Activated T-helper 1 cell treated with Interleukin-2 at 50 U/mL for 16 hours (primary cell): ENCODE measurements around the gene LONRF3.
"Not testable (repeated sequence)": the region's sequence is repeated elsewhere in the genome, so short reads cannot be mapped to it uniquely, and the experiment has no call there.

Experiments used
- DNase-seq: peaks from one replicate; pipeline ENCODE4 v3.0.0-alpha.2; 2020; ENCODE audit warnings: low read depth

The LONRF3 gene

DNA sequence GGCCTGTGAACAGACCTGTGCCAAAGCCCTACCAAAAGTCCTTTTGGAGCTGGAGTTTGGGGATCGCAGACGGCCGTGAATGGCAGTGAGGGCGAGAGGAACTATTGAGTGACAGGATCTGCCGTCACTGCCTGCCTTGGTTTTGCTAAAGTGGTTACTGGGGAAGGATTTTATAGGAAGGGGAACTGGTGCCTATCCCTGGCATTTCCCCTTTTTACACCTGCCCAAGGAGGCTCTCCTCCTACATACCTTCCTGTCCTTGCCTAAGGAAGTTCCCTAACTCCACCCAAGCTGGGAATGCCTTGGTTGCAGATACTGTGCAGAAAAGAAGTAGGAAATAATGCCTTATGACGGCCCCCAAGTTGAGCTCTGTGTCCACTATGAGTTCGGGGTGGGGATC, 14.5 kb downstream of the LONRF3 start:
- no peak for DNase-seq

DNA sequence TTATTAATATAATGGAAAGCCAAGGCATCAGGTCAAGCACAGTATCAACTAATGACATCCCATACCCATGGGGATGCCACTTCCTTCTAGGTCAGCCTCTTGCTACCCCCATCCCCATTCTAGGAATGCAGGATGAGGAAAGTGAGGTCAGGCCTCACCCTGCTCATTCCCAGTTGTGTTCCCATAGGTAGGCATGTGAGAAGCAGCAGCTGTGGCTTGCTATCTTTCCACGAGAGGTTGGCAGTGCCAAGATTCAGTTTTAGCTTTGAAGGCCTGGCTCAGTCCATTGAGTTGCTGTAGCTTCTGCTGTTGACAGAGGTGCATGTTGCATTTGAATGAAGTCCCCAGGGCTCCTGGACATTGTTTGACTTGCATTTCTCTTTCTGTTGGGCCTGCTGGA, 15.5 kb downstream of the LONRF3 start:
- DNase-seq: no peak

DNA sequence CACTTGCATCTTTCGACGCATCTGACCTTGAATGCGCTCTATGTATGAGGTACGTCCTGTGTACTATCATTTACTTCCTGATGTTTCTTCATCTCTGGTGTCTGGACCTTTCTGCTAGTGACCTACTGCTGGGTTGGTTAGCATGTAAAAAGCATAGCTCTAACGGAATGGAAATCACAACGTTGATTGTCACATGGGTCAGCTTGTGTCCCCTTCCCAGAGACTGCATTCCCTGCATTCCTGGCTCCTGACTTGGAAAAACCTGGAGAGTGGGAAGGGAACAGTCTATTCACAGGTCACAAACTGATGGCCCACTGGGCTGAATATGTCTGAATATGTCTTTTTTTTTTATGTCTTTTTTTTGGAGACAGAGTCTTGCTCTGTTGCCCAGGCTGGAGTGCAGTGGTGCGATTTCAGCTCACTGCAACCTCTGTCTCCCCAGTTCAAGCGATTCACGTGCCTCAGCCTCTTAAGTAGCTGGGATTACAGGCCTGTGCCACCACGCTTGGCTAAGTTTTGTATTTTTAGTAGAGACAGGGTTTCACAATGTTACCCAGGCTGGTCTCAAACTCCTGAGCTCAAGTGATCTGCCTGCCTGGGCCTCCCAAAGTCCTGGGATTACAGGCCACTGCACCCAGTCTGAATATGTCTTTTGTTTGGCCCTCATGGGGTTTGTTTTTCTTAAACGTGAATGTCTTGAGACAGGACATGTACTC, 16.3 kb downstream of the LONRF3 start:
- no peak for DNase-seq

DNA sequence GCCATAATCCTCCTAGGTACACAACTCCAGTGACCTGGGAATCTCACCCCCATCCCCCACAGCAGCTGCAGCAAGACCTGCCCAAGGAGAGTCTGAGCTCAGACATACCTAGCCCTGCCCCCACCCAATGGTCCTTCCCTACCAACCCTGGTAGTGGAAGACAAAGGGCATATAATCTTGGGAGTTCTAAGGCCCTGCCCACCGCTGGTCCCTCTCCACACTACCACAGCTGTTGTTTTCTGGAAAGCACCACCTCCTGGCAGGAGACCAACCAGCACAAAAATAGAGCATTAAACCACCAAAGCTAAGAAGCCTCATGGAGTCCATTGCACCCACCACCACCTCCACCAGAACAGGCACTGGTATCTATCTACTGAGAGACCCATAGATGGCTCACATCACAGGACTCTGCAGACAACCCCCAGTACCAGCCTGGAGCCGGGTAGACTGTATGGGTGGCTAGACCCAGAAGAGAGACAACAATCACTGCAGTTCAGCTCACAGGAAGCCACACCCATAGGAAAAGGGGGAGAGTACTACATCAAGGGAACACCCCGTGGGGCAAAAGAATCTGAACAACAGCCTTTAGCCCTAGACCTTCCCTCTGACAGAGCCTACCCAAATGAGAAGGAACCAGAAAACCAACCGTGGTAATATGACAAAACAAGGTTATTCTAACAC, 18.2 kb downstream of the LONRF3 start:
- DNase-seq: not testable (repeated sequence)

DNA sequence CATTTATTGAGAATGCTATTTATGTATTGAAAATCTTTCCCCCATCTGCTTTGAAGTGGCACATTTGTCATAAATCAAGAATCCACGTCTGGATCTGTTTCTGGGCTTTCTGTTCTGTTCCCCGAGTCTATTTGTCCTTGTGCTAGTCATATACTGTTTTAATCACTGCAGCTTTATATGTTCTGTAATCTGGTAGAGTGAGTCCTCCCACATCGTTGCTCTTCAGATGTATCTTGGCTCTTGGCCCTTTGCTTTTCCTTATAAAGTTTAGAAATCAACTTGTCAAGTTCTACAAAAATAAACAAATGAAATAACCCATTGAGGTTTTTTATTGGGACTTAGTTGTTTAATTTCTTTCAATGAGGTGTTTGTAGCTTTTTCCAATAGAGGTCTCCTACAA, 29.0 kb downstream of the LONRF3 start:
- no peak for DNase-seq

DNA sequence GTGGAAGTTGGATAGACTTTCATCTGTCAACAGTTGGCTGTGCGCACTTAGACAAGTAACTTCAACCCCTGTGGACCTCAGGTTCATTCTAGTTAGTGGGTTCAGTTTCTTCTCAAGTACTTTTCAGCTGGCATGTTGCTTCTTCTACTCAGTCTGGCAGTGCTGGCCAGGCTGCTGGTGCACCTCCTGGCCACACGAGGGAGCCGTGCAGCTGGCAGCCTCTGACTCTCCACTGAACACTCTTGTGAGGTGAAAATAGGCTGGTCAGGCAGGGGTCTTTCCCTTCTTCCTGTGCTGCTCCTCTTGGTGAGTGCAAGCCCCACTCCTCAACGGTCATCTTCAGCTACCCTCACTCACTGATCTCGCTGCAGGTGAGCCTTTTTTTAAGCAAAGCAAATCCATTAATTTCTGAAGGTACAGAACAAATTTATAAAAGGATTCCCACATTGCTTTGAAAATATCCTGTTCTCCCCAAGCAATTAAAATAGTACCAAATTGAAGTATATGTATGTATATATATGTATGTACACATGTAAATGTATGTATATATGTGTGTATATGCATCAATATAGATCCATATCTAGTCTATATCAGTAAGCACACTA, 30.6 kb downstream of the LONRF3 start:
- DNase-seq: peak; percentile 28

DNA sequence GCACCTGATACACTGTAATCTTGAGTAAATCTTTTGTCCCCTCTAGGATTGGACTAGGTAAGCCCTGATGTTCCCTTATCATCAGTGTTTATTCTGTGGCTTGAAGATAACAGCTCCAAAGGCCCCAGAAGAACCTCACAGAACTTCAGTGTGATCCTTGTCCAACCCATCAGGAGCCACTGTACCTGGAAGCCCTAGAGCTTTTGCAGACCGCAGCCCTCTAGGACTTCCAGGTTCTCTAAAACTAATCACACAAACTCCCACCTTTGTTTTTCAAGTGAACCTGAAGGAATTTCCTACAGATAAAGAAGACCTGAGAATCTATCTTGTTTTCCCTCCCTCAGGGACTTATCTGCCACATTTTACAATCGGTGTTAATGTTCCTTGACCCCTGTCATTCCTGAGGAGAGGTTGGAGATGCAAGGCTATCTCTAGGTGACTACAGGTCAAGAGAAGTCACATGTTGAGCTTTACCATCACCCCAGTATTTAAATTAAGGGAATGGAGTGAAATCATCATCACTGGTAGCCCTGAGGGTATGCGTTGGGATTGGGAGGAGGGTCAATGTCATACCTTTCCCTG, 32.9 kb downstream of the LONRF3 start:
- DNase-seq: no peak

DNA sequence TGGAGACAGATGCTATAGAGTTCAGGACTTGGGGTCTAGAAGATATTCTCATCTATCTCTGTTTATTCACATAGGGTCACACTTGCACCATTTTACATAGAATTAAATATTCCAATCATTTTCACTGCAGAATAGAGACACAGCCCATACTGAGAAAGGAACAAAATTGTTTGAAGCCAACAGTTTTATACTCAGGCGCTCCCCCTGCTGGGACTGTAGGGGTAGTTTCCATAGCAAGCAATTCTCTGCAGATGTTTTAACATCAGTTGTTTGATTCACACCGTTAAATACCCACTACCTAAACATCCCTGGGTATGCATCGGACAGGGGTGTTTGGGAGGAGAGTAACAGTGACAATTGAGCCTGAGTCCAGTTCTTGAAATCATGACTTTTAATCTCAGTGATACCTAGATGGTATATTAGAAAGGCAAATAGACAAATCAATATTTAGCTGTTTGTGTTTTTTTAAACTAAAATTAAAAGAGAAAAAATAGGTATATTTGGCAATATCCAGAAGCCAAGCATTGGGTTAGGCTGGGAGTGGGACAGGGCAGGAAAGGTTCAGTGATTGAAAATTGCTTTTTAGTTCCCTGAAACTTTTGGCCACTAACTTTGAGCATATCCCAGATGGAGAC, 33.8 kb downstream of the LONRF3 start:
- DNase-seq: no peak

DNA sequence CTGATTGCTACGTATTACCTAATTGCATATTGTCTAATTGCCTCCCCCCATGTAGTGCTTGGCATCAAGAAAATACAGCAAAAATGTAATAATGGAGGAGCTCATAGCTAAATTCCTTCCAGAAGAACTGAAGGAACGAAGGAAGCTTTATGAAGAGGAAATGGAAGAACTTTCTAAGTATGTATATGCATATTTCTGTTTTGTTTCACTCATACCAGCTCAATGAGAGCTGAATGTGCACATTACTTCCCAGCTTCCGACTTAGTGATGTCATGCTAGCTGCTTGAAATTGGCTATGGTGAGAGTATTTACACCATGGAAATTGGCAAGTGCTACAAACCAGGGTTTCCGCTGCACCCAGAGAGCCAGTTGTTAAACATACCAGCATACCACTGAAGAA, 34.7 kb downstream of the LONRF3 start:
- DNase-seq: no peak

DNA sequence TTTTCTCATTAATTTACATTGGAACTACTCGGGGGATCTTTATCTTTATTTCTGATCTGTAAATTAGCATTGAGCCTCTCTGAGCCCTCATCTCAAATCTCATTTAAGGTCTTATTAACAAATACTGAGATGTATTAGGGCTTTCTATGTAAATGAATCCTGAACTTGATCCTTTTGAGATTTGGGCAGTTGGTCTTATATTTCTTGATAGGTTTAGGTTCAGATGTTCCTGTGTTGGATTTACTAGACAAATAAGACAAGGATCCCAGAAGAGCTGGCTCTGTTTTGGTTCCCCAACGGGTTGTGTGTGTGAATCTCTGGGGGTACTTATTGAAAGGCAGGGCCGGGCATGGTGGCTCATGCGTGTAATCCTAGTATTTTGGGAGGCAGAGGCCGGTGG, 36.1 kb downstream of the LONRF3 start:
- no peak for DNase-seq

DNA sequence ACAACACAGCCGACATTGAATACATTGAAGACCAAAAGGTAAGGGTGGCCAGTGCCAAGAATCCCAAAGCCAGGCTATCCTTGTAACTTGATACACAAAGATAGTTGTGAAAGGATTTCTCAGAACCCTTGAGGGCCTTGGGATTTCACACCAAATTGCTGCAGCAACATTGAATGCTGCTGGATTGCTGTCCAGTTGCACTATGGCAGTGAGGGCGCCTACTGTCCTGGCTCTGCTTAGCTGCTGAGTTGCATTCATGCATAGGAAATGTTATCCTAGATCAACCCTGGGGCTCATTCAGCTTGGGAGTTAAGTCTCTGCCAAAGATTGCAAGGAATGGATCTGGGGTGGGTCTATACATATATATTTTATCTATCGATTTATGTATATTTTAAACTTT, 38.7 kb downstream of the LONRF3 start:
- no peak for DNase-seq

DNA sequence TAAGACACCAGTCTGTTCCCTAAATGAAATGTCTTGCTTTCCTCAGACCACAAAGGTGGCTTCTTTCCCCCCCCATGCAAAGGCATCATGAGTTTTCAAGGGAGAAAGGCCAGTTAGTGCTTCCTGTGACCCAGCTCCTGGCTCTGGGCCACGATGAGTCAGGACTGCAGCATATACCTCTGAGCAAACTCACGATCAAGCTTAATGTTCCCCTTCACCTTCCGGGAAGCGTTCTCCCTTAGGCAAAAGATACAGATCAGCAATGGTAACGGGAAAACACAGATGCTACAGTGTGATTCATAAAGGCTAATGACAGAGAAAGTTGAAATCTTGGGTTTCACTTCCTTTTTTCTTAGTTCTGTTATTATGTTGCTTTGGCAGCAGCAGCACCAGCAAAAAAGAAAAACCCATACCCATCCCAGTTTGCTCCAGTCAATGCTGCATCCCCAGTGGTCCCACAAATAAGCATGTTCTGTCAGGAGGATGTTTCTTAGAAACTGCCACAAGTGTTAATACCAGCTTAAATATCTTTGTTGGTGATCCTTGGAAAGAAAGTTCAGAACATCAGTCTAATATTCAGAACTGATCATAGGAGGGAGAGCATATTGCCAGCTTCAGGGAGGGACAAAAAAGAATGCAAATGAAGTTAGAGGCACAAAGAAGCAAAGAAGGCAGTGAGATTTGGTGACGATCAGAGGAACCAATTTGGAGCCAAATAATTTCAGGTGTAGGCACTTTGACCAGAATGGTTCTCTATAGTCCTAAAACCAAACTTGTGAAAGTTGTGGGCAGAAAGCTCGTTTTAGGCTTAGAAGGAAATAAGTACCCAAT, 41.2 kb downstream of the LONRF3 start:
- DNase-seq: no peak

DNA sequence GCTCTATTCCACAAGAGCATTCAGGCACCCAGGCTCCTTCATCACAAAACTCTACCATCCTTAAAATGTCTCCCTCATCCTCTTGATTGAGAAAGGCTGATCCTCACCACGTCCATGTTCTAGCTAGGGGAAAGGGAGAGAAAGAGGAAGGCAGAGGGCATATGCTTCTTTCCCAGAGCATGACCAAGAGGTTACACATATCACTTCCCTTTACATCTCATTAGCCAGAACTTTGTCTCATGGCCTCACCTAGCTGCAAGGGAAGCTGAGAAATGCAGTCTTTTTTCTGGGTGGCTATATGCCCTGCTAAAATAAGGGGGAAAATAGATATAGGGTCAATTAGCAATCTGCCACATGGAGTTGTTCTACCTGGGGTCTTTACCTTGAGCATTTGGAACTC, 42.7 kb downstream of the LONRF3 start:
- DNase-seq: no peak

DNA sequence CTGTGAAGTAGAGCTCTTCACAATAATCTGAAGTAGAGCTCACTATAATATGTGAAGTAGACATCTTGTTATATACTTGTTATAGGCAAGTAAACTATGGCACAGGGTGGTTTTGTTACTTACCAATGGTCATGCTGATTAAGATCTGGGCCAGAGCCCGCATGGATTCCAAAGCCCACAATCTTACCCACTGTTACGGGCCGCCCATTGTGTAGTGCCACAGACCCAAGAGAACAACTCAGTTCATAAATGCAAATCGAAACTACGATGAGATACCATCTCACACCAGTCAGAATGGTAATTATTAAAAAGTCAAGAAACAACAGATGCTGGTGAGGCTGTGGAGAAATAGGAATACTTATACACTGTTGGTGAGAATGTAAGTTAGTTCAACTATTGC, 51.5 kb downstream of the LONRF3 start:
- no peak for DNase-seq

DNA sequence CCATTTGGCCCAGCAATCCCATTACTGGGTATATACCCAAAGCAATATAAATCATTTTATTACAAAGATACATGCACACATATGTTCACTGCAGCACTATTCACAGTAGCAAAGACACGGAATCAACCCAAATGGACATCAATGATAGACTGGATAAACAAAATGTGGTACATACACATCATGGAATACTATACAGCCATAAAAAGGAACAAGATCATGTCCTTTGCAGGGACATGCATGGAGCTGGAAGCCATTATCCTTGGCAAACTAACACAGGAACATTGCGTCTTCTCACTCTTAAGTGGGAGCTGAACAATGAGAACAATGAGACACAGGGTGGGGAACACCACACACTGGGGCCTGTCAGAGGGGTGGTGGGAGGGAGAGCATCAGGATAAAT, 51.9 kb downstream of the LONRF3 start:
- not testable (repeated sequence) for DNase-seq

DNA sequence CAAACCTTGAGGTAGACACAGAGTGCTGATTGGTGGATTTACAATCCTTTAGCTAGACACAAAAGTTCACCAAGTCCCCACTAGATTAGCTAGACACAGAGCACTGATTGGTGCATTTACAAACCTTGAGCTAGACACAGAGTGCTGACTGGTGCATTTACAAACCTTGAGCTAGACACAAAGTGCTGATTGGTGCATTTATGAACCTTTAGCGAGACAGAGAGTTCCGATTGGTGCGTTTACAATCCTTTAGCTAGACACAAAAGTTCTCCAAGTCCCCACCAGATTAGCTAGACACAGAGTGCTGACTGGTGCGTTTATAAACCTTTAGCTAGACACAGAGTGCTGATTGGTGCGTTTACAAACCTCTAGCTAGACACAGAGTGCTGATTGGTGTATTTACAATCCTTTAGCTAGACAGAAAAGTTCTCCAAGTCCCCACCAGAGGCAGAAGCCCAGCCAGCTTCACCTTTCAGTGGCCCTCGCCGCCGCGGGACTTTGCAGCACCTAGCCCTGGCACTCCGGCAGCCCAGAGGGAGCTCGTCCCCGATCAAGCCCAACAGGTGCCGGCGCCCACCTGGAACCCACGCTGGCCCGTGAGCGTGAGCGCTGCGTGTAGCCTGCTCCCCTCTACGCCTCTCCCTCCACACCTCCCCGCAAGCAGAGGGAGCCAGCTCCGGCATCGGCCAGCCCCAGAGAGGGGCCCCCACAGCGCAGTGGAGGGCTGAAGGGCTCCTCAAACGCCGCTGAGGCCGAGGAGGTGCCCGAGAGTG, 53.7 kb downstream of the LONRF3 start:
- not testable (repeated sequence) for DNase-seq

DNA sequence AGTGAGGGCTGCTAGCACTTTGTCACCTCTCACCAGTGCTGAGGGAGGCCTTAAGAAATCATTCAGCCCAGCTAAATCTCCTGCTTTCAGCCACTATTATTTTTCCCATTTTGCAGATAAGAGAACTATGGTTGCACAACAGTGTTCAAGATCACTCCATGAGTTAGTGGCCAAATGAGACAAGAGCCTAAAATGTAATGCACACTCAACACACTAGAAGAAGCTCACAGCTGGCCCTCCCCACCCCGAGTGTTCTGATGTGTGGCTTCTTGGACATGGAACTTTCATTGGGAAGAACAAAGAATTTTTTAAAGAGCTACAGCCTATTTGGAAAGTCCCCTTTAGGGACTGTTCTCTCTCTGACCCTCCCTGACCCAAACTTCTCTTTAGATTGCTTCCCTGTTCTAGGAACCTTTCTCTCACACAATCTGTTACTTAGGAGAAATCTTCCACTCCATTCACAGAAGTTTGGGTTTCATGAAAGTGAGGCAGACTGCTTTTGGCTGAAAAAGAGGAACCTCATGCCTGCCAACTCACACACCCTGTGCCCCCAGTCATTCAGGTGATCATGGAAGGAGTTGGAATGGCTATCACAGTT, 54.4 kb downstream of the LONRF3 start:
- DNase-seq: no peak

DNA sequence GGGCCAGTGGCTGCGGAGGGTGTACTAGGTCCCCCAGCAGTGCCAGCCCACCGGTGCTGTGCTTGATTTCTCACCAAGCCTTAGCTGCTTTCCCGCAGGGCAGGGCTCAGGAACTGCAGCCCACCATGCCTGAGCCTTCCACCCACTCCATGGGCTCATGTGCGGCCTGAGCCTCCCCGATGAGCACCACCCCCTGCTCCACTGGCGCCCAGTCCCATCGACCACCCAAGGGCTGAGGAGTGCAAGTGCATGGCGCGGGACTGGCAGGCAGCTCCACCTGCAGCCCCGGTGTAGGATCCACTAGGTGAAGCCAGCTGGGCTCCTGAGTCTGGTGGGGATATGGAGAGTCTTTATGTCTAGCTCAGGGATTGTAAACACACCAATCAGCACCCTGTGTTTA, 55.2 kb downstream of the LONRF3 start:
- not testable (repeated sequence) for DNase-seq

DNA sequence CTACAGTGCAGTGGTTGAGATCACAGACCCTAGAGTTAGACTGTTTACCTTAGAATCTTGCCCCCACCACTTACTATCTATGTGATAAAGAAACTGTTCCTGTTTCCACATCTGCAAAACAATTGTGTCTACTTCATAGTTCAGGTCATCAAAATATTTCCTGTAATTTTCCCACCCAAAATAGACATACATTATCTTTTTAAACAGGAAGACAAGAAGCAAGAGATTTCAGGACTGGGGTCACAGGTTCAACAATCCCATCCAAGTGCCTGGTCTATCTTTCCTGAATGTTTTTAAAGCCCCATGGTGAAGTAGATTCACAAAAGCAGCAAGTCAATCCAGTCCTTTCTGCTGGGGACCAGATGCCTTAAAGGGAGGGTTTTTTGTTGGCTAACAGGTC, 56.6 kb downstream of the LONRF3 start:
- no peak for DNase-seq
